ELF-1 (cell line): Measurements from ENCODE around the gene CDKN2D.

Source experiments
- DNase-seq: peaks from one replicate; pipeline ENCODE4 v3.0.0-alpha.2; 2016; ENCODE audit warnings: low read depth, low spot score

CDKN2D gene

DNA sequence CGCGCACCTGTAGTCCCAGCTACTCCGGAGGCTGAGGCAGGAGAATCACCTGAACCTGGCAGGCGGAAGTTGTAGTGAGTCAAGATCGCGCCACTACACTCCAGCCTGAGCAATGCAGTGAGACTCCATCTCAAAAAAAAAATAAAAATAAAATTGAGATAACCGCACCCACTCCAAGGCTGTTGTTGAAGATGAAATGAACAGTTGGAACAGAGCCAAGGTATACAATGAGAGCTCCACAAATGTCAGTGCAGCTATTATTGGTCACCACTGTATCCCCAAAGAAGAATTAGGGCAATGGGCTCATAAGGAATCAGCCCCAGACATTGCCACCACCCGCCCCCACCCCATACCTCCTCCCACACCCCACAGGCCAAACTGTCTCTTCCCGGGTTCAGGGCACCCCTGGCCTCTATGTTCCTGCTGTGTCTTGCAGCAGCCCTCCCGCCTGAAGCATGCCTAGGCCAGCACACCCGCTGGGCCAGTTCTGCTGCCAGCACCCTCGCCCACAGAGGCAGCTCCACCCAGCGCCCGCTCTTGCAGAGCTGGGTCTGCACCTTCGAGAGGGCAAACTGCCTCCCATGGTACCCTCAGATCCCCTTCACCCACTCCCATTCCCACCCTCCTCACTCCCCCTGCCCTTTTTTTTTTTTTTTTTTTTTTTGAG, 48.0 kb downstream of the CDKN2D start:
- no peak for DNase-seq

- DNase-seq = no peak
Observed at GRCh38 chr19:10519421-10519820, 49.4 kb downstream of the CDKN2D start.

DNA sequence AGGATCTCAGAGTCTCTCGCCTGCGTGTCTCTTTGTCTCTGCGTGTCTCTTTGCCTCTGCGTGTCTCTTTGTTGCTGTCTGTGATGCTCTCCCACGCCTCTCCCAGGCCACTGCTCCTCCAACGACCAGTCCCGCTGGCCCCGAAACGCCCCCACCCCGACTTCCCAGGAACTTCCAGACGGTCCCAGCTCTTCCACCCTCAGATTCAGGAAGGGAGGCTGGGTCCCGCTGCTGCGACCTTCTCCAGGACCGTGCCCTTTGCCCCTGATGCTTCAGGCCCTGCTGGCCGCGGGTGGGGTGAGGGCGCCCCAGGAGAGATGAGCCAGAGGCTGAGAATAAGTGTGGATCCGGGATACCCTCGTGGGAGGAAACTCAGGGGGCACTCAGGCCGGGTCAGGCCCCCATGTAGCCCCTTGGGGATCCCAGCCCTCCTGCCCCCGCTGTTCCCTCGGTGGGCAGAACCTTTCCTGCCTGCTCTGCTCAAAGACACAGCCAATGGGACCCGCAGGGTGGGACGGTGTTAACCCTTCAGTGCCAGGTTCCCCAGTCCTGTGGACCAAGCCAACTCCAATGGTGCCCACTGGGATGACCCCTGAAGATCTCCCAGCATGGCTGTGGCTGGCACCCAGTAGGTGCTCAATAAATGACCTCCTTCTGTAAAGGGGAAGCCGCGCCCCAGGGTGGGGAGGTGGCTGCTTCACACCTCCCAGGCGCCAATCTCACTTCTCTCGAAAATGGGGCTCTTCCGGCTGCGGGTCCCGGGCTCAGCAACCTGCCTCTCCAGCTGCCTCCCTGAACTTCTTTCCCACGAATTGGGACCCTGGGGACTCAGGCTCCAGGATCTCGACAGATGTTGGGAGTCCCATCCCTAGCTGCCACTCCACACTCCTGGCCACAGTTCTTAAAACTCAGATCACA, 50.1 kb downstream of the CDKN2D start:
- no peak for DNase-seq

- peak; percentile 69 for DNase-seq
Observed at GRCh38 chr19:10517760-10518443, 50.9 kb downstream of the CDKN2D start.

- peak; percentile 62 for DNase-seq
Observed at GRCh38 chr19:10517361-10517759, 51.4 kb downstream of the CDKN2D start, which contains the start of gene S1PR5. TSS of gene S1PR5 (minus strand) at chr19:10517447. CDS start at chr19:10515011, 2,436 bp downstream.

GRCh38 chr19:10516671-10517286, 52.0 kb downstream of the CDKN2D start:
- no peak for DNase-seq
